Skeletal muscle tissue (tissue), 4 donors: ENCODE measurements around the gene APBB2. TPM values are rescaled to one million over a fixed set of nuclear protein-coding genes. Genes with fewer than 3 reads are reported as not detected.
A peak's percentile ranks its signal among the peaks of the same experiment; 100 is the strongest.

ENCODE experiments used
- H3K27ac ChIP-seq: one replicate; pipeline ENCODE4 v1.7.0; 2013; ENCODE audit warnings: mild to moderate bottlenecking, low read depth, low read length, inconsistent platforms
- H3K27me3 ChIP-seq, 3 donors: one replicate each; pipeline ENCODE4 v1.7.0; 2013; ENCODE audit warnings: low read length in 3 of 3; ENCODE audit not compliant: control insufficient read depth in 3 of 3, insufficient read depth in 3 of 3
- H3K36me3 ChIP-seq, 3 donors: one replicate each; pipeline ENCODE4 v1.7.0; 2013; ENCODE audit warnings: low read length in 3 of 3; ENCODE audit not compliant: control insufficient read depth in 3 of 3, insufficient read depth in 3 of 3
- H3K4me1 ChIP-seq, 3 donors: one replicate each; pipeline ENCODE4 v1.7.0; 2013; ENCODE audit warnings: low read length in 3 of 3, mild to moderate bottlenecking in 3 of 3; ENCODE audit not compliant: control insufficient read depth in 3 of 3, insufficient read depth in 3 of 3
- H3K4me3 ChIP-seq, 3 donors: one replicate each; pipeline ENCODE4 v1.7.0; 2013; ENCODE audit warnings: low read length in 3 of 3
- H3K9ac ChIP-seq, 3 donors: one replicate each; pipeline ENCODE4 v1.7.0; 2013; ENCODE audit warnings: low read length in 3 of 3, mild to moderate bottlenecking in 3 of 3, moderate library complexity in 2 of 3, low read depth in 1 of 3
- H3K9me3 ChIP-seq, 3 donors: one replicate each; pipeline ENCODE4 v1.7.0; 2013; ENCODE audit warnings: low read length in 3 of 3; ENCODE audit not compliant: control insufficient read depth in 3 of 3
- total RNA-seq: library from RNA; depleted of rRNA; stranded (reverse); fragments of >200 nt; gene quantifications from one replicate; pipeline ENCODE4 v1.2.3, GENCODE V29; 2014
- donor health status: Osteomylitis.

The APBB2 gene
- total RNA-seq, 1 donor from 2014 or later, result 41.2 TPM

GRCh38 chr4:41183021-41183553 is 31.3 kb downstream of the APBB2 start:
- H3K4me3 ChIP-seq, result no peak overlapping the region
- no peaks in the 10 kb centered on the region for H3K27me3 ChIP-seq
- no peak overlapping the region for H3K27ac ChIP-seq
- no peak overlapping the region for H3K9ac ChIP-seq
- H3K36me3 ChIP-seq, result no peaks in the 10 kb centered on the region
- no peaks in the 10 kb centered on the region for H3K9me3 ChIP-seq
- H3K4me1 ChIP-seq, result peaks cover 6 to 18% (median 13%) of the 10 kb centered on the region in 3 donors

GRCh38 chr4:41181037-41181436 is 33.3 kb downstream of the APBB2 start:
- Histone ChIP-seq H3K9ac (no peak overlapping the region), H3K9me3 (no peaks in the 10 kb centered on the region), H3K36me3 (no peaks in the 10 kb centered on the region), H3K4me3 (no peak overlapping the region), H3K27me3 (no peaks in the 10 kb centered on the region), H3K27ac (no peak overlapping the region), H3K4me1 (peaks cover 0 to 24% (median 6%) of the 10 kb centered on the region in 3 donors)

DNA sequence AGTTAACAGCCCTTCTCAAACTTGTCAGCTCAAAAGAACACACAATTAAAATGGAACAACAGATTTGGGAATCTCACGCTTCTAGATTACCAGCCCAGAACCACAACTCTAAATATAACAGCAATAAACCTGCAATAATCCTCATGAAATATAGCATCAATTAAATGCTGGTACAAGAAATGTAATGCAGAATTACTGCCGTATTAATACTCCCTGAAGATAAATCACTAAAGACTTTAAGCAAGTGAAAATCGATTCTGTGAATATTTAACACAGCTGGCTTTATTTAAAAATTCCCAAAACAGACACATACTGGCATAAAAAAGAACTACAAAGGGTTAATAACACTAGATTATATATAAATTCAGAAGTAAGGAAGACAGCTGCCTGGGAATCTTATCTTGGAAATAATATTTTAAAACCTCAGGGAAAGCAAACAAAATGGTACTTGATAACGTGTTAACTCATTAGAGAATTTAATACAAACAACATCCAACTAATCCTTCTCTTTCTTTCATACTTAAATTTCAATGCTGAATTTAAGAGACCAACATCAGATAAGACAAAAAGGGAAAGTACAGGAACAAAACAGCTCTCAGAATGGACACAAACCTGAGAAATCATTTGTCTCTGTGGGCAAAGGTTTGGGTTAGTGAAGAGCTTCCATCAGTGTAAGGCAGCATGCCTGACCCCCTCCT is 34.7 kb downstream of the APBB2 start:
- Histone ChIP-seq H3K27me3 (no peaks in the 10 kb centered on the region), H3K4me3 (no peak overlapping the region), H3K9ac (no peak overlapping the region), H3K4me1 (peaks cover 0 to 20% (median 5%) of the 10 kb centered on the region in 3 donors), H3K9me3 (no peaks in the 10 kb centered on the region), H3K27ac (no peak overlapping the region), H3K36me3 (no peaks in the 10 kb centered on the region)

DNA sequence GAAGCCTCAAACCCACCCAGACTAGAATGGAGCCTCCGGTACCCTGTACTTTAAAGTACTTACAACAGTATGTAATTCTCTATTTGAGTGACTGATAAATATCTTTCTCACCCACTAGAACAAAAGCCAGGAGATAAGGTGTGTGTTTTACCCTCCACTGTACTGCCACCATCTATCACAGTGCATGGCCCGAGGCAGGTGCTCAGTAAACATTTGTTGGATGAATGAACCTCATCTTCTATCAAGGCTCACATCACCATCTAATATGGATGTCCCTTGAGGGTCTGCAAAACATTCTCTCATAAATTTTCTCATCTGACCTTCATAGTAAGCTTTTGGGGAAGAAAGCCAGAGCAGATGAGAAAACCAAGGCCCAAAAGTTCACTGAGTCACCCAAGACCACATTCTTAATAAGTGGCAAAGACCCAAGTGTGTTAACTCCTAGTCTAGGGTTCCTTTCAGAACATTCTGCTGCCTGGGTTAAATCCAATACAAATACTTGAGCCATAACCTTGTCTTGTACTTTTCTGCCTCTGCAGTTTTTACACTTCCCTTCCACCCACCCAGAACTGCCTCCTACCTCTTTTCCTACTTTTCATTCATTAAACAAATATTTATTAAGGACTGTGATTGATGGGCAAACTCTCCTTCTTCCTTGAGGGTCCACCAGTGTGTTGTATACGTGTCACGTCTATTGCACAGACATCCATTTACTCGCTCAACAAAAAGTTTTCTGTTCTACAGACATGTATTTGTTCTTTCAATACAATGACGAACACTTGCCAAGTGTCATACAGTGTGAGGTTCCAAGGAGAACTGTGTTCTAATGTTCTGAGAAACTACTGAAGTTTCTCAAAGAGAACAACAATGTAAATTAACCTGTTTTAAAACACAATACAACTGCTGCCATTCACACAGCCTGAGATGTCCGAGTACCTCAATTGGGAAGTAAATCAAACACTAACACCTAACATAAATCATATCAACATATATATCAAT is 35.7 kb downstream of the APBB2 start:
- no peak overlapping the region for H3K27ac ChIP-seq
- H3K4me1 ChIP-seq, result peaks cover 0 to 20% (median 5%) of the 10 kb centered on the region in 3 donors
- no peak overlapping the region for H3K9ac ChIP-seq
- H3K36me3 ChIP-seq, result no peaks in the 10 kb centered on the region
- H3K4me3 ChIP-seq, result peak overlapping the region in 1 of 3 donors; percentile 24
- no peaks in the 10 kb centered on the region for H3K27me3 ChIP-seq
- no peaks in the 10 kb centered on the region for H3K9me3 ChIP-seq

DNA sequence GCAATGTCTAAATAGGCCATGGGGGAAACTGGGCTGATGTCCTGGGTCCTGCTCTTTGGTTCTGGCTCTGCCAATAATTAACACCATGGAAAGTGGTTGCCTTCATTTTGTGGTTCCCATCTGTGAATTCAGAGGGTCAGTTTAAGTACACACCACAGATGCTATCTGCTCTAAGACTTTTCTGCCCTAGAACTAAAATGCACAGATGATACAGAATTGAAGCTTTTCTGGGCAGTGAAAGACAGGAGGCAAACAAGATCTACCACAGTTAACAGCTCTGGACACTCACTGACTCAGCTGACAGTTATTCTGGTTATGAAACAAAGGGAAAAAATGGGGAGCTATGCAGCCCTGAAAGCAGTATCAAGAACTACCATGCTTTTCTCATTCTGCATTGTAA is 37.3 kb downstream of the APBB2 start:
- Histone ChIP-seq H3K4me1 (peaks cover 0 to 20% (median 5%) of the 10 kb centered on the region in 3 donors), H3K9ac (no peak overlapping the region), H3K27me3 (no peaks in the 10 kb centered on the region), H3K4me3 (no peak overlapping the region), H3K27ac (no peak overlapping the region), H3K36me3 (no peaks in the 10 kb centered on the region), H3K9me3 (no peaks in the 10 kb centered on the region)

DNA sequence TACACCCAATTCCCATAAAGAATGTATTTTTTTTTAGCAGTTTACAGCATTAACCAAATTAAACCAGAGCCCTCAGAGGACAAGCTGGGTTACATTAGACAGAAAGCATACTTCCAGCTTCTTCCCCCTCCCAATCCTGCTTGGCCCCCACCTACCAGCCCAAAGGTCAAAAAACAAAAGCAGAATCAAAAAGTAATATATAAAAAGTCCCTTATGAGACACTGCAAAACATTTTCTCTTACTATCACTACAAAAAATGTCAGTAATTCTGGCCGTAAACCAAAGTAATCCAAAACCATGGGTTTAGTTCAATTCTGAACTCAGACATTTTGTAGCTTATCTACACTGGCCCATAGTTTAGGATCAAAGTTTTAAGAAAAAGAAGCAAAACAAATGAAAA is 38.0 kb downstream of the APBB2 start:
- peaks cover 0 to 20% (median 5%) of the 10 kb centered on the region in 3 donors for H3K4me1 ChIP-seq
- no peaks in the 10 kb centered on the region for H3K9me3 ChIP-seq
- no peaks in the 10 kb centered on the region for H3K27me3 ChIP-seq
- H3K27ac ChIP-seq, result no peak overlapping the region
- H3K4me3 ChIP-seq, result no peak overlapping the region
- no peaks in the 10 kb centered on the region for H3K36me3 ChIP-seq
- no peak overlapping the region for H3K9ac ChIP-seq

DNA sequence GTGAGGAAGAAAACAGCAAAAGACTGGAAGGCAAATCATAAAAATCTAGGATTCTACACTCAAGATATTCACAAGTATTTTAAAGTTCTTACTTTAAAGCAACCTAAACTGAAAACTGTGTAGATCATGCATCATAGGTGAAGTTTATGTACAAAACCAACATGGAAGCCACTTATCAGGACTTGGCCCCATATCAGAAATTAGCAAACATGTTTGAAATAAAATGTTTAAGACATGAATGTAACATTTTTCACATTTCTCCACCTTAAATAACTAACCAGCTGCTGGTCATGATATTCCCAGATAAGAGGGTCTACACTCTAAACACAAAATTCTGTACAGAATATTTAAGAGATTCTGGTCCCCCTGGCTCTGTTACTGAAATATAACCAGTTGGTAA is 38.5 kb downstream of the APBB2 start:
- Histone ChIP-seq H3K36me3 (no peaks in the 10 kb centered on the region), H3K4me3 (no peak overlapping the region), H3K9ac (no peak overlapping the region), H3K9me3 (no peaks in the 10 kb centered on the region), H3K27ac (no peak overlapping the region), H3K27me3 (no peaks in the 10 kb centered on the region), H3K4me1 (peaks cover 0 to 20% (median 5%) of the 10 kb centered on the region in 3 donors)

DNA sequence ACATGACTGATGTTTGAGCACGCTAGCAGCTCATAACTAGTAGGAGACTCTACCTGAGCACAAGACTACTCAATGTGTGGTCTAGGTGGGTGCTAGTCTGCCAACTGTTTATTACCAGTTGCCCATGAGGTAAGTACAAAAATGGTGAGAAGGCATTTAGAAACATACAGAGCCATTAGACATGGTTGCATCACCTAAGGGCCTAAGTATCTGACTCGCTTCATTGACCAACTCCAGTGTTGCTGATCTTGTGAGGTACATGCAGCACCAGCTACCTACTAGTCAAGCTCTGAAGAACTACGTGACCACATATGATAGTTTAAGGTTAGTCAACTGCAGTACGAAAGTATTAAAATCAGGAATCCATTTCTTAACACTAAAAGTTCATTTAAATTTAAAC is 39.9 kb downstream of the APBB2 start:
- Histone ChIP-seq H3K4me1 (peaks cover 0 to 19% (median 5%) of the 10 kb centered on the region in 3 donors), H3K27me3 (no peaks in the 10 kb centered on the region), H3K36me3 (no peaks in the 10 kb centered on the region), H3K27ac (no peak overlapping the region), H3K4me3 (no peak overlapping the region), H3K9ac (no peak overlapping the region), H3K9me3 (no peaks in the 10 kb centered on the region)

DNA sequence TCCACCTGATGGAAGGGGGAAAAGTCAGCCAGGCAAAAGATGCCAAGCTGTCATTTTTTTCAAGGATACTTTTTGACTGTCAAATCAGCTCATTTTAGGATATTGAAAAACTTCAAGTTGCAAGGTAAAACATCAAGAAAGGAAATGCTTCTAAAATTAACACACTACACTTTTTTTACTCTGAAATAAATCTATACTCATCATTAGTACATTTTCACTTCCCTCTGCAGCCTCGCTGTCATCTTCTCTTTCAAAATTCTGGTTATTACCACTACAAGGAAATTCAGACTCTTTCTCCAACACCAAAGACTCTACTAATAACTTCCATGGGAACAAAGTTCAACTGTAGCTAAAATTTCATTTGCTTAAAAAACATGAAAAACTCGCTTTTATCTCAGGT is 41.6 kb downstream of the APBB2 start:
- Histone ChIP-seq H3K9ac (no peak overlapping the region), H3K9me3 (no peaks in the 10 kb centered on the region), H3K27ac (no peak overlapping the region), H3K4me3 (no peak overlapping the region), H3K4me1 (peaks cover 0 to 10% (median 0%) of the 10 kb centered on the region in 3 donors), H3K36me3 (no peaks in the 10 kb centered on the region), H3K27me3 (no peaks in the 10 kb centered on the region)
